AG20443 (cell line): ENCODE data around the gene MEGF11.
"Not testable (repeated sequence)": the region's sequence is repeated elsewhere in the genome, so short reads cannot be mapped to it uniquely, and the experiment has no call there.

Experiments used
- DNase-seq: peaks from one replicate; pipeline ENCODE4 v3.0.0; 2012; ENCODE audit warnings: low spot score, mixed read lengths

MEGF11 gene

GRCh38 chr15:66025972-66026371 is 227.6 kb downstream of the MEGF11 start:
- DNase-seq = no peak

DNA sequence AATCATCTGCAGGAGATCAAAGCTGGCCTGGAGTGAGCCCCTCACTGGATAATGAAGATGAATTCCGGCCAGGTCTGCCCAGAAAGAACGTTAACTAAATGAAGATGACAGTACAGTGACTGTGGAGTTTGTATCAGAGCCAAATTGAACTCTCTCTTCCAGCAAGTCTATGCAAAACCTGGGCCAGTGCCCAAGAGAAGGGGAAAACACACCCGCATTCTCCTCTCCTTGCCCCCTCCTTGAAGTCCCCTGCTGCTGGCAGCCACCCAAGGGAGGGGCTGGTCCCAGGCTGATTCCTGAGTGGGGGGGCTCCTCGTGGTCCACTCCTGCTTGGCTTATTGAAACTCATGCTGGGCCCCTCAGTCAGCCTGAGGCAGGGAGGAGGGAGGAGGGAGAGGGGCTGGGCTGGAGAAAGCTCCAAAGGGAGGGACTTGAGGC is 228.5 kb downstream of the MEGF11 start:
- no peak for DNase-seq

GRCh38 chr15:66024116-66024515 is 229.4 kb downstream of the MEGF11 start:
- DNase-seq = no peak

GRCh38 chr15:66023311-66023972 is 230.1 kb downstream of the MEGF11 start:
- DNase-seq = no peak

DNA sequence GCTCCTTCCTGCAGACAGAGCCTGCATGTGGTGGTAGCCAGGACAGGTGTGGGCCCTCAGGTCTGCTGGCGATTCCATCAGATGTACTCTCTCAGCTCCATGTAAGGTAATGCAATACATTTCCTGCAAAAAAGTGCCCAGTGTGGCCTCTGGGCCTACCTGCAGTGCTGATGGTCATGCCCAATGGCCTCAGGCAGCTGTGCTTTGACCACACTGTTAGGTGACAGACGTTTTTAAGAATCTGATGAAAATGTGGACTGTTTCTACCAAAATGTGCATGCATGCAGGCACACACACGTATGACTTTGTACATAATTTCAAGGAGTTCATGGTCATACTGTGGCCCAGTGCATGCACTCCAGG is 231.4 kb downstream of the MEGF11 start:
- no peak for DNase-seq

DNA sequence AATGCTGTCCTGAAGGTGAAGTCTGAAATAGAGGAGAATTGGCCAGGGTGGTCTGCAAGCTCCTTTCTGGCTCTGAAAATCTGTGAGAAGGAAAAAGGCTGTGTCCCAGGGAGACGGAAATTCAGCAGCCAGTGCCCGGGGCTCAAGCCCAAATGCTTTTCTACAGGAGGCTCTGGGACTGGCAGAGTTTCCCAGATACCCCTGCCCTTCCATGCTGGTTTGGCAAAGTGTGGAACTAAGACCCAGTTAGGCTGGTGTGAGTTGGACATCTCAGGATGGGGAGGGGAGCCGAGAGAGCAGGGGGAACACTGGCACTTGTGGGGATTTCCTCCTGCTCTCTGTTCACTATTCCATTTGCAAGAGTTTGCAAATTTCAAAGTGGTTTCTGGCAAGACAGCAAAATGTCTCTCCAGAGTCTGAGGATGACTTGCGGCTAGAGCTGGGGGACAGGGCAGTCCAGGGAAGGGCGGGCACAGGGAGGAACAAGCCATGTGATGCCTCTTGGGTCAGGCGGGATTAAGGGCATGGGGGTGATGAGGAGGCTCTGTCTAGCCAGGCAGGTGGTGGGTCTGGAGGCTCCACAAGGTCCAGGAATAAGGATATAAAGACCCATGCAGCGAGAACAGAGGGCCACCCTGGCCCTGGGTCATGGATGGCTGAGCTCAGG is 231.9 kb downstream of the MEGF11 start:
- DNase-seq = no peak

- no peak for DNase-seq
These were observed 233.6 kb downstream of the MEGF11 start for GRCh38 chr15:66019826-66020398.

DNA sequence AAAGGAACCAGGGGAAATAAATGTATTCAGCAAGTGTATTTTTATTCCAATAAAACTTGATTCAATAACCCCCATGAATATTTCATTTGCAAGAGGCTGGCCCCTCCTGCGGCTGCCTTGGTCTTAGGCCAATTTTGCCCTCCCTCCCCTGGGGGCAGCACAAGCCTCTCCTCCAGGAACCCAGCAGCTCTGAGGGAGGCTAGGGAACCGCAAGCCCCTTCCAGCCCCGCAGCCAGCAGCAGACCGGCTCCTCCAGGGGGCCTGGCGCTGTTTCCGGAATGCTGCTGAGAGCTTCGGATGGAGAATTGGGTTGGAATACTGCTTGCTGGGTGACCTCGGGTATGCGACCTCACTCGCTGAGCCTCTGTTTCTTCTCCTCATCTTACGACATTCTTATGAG is 234.2 kb downstream of the MEGF11 start:
- DNase-seq = no peak

- no peak for DNase-seq
These were observed 235.1 kb downstream of the MEGF11 start for GRCh38 chr15:66018488-66018797.

DNA sequence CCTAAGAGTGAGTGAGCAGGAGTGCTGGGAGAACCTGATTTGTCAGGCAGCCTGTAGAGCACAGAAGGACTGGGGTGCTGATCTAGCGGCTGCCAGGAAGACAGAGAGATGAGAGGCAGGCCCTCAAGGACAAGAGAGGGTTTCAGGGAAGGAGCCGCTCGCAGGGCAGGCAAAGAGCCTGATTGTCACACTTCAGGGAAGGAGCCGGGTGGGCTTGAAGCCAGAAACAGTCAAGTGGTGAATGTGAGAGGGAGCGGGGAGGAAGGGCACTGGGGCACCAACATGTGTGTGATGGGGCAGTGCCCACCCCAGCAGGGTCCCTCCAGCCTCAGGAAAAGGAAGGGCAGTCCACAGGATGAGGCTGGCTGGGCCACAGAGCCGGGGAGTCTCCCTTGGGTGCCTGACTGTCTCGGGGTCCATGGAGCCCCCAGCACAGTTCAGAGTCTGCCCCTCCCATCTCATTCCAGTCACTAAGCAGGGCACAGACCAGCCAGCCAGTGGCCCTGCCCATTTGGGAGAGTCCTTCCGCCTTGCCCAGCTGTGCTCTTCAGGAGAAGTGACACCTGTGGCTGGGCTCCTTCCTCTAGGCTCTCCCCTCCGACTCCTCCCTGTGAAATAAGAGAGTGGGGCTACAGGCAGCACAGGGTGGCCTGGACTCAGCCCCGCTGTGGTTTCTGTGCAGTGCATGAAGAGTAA is 235.6 kb downstream of the MEGF11 start:
- DNase-seq = no peak

DNA sequence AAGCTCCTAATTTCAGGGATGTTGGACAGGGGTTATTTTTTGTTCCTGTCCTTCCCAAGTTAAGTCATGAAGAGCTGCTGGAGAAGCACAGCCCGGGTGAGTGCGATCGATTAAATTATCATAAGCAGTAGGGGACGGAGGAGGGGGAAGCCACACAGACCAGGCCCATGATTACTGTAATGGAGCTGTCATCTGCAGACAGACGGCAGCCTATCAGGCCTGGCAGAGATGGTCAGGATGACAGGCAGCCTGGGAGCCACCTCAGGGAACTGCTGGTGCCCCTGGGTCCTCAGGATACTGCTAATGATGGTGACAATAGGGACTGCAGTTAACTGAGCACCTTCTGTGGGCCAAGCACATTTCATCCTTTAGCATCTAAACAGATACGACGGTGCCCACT is 236.6 kb downstream of the MEGF11 start:
- no peak for DNase-seq

- no peak for DNase-seq
These were observed 237.4 kb downstream of the MEGF11 start for GRCh38 chr15:66016199-66016598.

- DNase-seq = no peak
These were observed 238.8 kb downstream of the MEGF11 start for GRCh38 chr15:66014635-66015182.

- no peak for DNase-seq
These were observed 239.5 kb downstream of the MEGF11 start for GRCh38 chr15:66014022-66014421.

- no peak for DNase-seq
These were observed 244.5 kb downstream of the MEGF11 start for GRCh38 chr15:66008940-66009562.

DNA sequence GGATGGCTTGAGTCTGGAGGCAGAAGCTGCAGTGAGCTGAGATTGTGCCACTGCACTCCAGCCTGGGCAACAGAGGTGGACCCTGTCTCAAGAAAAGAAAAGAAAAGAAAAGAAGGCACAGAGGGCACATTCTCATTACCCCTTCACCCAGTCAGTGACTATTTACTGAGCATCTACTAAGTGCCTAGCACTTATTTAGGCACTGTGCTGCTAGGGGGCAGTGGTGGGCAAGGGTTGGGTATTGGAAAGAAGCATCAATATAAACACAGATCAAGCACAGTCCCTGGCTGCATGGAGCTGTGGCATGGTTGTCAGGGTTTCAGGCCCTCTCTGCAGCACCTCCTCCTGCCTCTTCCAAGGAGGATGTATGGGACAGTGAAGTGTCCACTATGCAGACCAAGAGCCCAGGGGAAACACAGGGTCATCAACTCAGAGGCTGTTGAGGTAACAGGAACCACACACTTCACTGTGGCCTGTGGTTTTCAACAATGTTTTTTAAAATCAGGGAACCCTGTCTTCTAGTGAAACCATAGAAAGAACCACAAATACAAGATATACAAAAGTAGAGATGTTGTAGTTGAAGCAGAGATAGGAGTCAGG is 245.8 kb downstream of the MEGF11 start:
- no peak for DNase-seq

DNA sequence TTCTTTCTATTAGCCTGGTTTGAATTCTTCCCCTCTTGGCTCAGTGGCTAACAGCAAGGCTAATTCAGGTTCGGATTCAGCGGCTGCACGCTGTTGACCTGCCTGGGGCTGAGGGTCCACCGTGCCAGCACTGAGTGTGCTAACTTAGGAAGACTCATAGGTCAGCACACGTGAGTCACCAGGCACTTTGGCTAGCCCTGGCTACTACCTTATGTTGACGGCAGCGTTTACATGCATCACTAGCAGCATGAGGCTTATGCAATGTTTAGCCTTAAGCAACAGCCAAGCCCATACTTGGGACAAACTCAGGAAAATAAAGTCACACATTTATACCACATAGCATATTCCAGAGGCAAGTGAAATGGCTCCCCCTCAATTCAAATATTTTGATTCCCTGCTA is 246.6 kb downstream of the MEGF11 start:
- no peak for DNase-seq

GRCh38 chr15:66004618-66005262 is 248.8 kb downstream of the MEGF11 start:
- peak; percentile 73 for DNase-seq

DNA sequence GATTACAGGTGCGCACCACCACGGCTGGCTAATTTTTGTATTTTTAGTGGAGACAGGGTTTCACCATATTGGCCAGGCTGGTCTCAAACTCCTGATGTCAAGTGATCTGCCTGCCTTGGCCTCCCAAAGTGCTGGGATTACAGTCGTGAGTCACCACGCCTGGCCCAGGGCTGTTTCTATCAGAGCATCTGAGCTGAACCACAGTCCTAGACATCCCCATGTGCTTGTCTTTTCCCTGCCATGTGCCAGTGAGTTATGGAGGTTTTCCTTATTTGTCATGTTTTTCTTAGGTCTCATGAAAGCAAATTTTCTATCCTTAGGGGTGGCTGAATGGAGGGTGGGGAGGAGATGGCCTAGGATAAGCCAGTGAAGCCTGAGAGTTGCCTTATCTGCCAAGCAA is 250.4 kb downstream of the MEGF11 start:
- not testable (repeated sequence) for DNase-seq

GRCh38 chr15:66001717-66002426 is 251.7 kb downstream of the MEGF11 start:
- DNase-seq = no peak

- no peak for DNase-seq
These were observed 252.5 kb downstream of the MEGF11 start for GRCh38 chr15:66001042-66001441.
